Tibial artery (tissue), 4 donors: ENCODE data around the gene CLDN17.

Experiments
- DNase-seq, 2 donors: peaks; one replicate each; pipeline ENCODE4 v3.0.0-alpha.2; 2019
- H3K27ac ChIP-seq, 2 donors: fragments of 200-600 bp; sonication (generic) in 1 of 2; 1 replicate in 1 of 2; 2 replicates in 1 of 2; pipeline ENCODE4 v1.5.1; 2018 to 2019; ENCODE audit warnings: mild to moderate bottlenecking in 1 of 2
- H3K27me3 ChIP-seq, 2 donors: fragments of 200-600 bp; sonication (generic) in 1 of 2; one replicate each; pipeline versions ENCODE4 v1.5.1 to v1.6.0; 2016 to 2019
- H3K36me3 ChIP-seq, 3 donors: fragments of 200-600 bp; sonication (generic) in 2 of 3; one replicate each; pipeline ENCODE4 v1.5.1; 2016 to 2019; ENCODE audit warnings: mild to moderate bottlenecking in 2 of 3
- H3K4me1 ChIP-seq, 4 donors: fragments of 200-600 bp; sonication (generic) in 2 of 4; 1 replicate in 3 of 4; 2 replicates in 1 of 4; pipeline ENCODE4 v1.5.1; 2016 to 2019
- H3K4me3 ChIP-seq, 2 donors: fragments of 200-600 bp; sonication (generic) in 1 of 2; 1 replicate in 1 of 2; 2 replicates in 1 of 2; pipeline ENCODE4 v1.5.1; 2018 to 2019; ENCODE audit warnings: mild to moderate bottlenecking in 2 of 2
- H3K9me3 ChIP-seq, 3 donors: fragments of 200-600 bp; sonication (generic) in 1 of 3; one replicate each; pipeline ENCODE4 v1.5.1; 2016 to 2019
- intact Hi-C: fragments of 100-400 bp; cut with DNase I; formaldehyde crosslinking; loops from one replicate; pipeline ENCODE4 v1.15.0; 2023; ENCODE audit warnings: low total_unique reads
- TF ChIP-seq, protein P1 (sequence below), 2 experiments: fragments of 200-600 bp in 1 of 2; fragments of 450-650 bp in 1 of 2; IDR thresholded peaks; one replicate each; pipeline ENCODE4 v1.5.1; 2017 to 2019; ENCODE audit warnings: antibody characterized with exemption in 2 of 2, mild to moderate bottlenecking in 1 of 2, moderate library complexity in 1 of 2

Gene CLDN17

DNA sequence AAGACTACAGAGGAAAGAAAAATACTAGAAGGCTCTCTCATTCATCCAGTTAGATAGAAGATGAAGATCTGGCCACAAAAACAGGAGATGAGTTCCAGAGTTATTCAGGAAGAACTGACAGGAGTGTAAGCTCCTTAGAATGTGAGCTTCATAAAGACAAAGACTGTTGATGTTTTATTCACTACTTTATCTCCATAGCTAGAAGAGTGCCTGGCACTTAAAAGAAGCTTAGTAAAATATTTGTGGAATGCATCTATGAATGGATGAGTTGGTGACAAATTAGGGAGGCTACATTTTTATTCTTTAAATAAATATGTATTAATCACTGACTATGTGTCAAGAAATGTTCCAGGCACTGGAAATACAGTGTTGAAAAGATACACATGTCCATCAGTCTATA is 13.8 kb downstream of the CLDN17 start:
- Histone ChIP-seq H3K27ac (no peak overlapping the region), H3K4me1 (no peaks in the 10 kb centered on the region), H3K4me3 (no peak overlapping the region), H3K27me3 (no peaks in the 10 kb centered on the region), H3K9me3 (no peaks in the 10 kb centered on the region), H3K36me3 (no peaks in the 10 kb centered on the region)
- no peak for DNase-seq
- TF ChIP-seq, protein P1, sequence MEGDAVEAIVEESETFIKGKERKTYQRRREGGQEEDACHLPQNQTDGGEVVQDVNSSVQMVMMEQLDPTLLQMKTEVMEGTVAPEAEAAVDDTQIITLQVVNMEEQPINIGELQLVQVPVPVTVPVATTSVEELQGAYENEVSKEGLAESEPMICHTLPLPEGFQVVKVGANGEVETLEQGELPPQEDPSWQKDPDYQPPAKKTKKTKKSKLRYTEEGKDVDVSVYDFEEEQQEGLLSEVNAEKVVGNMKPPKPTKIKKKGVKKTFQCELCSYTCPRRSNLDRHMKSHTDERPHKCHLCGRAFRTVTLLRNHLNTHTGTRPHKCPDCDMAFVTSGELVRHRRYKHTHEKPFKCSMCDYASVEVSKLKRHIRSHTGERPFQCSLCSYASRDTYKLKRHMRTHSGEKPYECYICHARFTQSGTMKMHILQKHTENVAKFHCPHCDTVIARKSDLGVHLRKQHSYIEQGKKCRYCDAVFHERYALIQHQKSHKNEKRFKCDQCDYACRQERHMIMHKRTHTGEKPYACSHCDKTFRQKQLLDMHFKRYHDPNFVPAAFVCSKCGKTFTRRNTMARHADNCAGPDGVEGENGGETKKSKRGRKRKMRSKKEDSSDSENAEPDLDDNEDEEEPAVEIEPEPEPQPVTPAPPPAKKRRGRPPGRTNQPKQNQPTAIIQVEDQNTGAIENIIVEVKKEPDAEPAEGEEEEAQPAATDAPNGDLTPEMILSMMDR (IDR thresholded peaks at IDR 0.05), result no peak
- intact Hi-C loops, result no loop called here

DNA sequence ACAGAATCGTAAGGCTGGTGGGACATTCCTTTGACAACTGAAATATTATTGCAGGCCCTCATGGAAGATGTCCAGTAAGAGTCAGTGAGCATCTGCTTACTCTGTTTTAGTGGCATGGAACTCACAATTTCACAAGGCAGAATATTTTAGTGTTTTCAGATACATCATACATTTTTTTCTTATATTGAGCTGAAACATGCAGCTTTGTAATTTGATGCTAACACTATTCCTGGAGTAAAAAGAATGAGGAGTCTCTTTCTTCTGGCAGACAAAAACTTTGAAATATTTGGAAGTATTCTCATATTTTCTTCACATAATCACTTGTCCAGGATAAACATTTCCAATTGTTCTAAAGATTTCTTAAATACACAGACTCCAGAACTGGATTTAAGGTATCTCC is 17.7 kb downstream of the CLDN17 start:
- H3K27me3 ChIP-seq, result no peaks in the 10 kb centered on the region
- TF ChIP-seq, protein P1 (IDR thresholded peaks at IDR 0.05), result no peak
- no peak for DNase-seq
- H3K36me3 ChIP-seq, result no peaks in the 10 kb centered on the region
- H3K27ac ChIP-seq, result no peak overlapping the region
- no peaks in the 10 kb centered on the region for H3K4me1 ChIP-seq
- H3K9me3 ChIP-seq, result no peaks in the 10 kb centered on the region
- no peak overlapping the region for H3K4me3 ChIP-seq
- intact Hi-C loops, result no loop called here

DNA sequence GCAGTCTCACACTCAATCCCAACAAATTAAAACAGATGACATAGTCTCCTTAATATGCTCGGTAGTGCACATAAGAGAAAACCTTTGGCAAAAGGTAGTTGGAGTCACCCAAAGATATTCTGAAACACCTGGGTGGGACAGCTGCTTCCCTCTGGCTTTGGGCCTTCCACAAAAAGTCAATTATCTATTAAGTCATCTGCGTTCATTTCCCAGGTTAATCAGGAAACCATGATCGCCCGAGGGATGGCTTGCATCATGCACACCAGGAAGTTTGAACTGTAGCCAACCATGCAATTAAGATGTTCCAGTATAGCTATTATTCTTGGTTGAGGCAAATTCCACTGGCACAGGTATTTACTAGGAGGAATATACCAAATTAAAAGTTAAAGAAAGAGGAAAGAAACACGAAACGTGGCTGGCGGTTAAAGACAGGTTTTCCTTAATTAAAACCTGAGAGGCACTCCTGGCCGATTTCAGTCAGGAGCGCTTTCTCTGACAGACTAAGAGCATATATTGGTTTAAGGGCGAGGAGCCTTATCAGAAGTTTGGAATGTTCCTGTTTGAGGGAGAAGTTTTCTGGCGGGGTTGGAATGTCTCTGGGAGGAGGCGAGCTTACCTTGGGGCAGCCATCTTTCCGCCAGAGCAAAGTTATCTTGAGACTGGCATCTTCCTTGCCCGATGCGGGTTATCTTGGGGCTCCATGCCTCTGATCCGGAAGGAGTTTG is 19.9 kb downstream of the CLDN17 start:
- Histone ChIP-seq H3K9me3 (no peaks in the 10 kb centered on the region), H3K27ac (no peak overlapping the region), H3K36me3 (no peaks in the 10 kb centered on the region), H3K4me1 (no peaks in the 10 kb centered on the region), H3K27me3 (no peaks in the 10 kb centered on the region), H3K4me3 (no peak overlapping the region)
- DNase-seq, result no peak
- intact Hi-C loops, result no loop called here
- TF ChIP-seq, protein P1 (IDR thresholded peaks at IDR 0.05), result no peak

DNA sequence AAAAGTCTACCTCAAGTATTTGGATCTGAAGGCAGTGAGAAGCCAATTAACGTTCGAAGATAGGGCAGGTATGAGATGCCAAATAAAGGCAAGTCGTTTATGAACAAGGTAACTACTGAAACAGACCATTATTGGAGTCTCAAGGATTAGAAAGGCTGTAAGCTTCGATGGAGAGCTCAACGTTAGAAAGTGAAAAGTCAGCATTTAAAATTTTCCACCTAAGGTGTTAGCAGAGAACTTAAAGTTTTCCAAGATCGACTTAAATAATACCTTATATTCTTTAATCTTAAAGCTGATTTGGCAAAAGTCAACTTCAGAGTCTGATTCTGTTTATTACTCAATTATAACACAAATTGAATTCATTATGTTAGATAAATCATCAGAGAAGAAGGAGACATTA is 28.1 kb downstream of the CLDN17 start:
- Histone ChIP-seq H3K27ac (no peak overlapping the region), H3K4me1 (no peaks in the 10 kb centered on the region), H3K9me3 (no peaks in the 10 kb centered on the region), H3K27me3 (no peaks in the 10 kb centered on the region), H3K36me3 (no peaks in the 10 kb centered on the region), H3K4me3 (no peak overlapping the region)
- TF ChIP-seq, protein P1 (IDR thresholded peaks at IDR 0.05), result no peak
- intact Hi-C loops, result no loop called here
- DNase-seq, result no peak

DNA sequence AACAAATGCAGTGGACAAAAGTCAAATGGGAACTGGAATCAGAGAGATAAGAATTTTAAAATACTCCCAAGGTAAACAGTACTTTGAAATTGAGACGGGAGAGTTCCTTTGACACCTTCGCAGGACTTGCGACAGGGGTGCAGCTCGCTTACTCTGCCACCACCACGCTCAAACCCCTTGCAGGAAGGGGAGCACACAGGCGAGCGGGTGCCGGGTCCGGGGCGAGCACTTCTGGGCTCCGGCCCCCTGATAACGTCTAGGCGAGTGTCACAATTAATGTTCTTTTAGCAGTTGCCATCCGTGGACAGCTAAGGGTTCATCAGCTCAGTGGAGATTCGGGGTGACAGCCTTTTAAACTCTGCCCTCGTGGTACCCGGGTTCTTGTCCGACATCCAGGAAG is 37.4 kb downstream of the CLDN17 start:
- Histone ChIP-seq H3K36me3 (no peaks in the 10 kb centered on the region), H3K4me1 (no peaks in the 10 kb centered on the region), H3K4me3 (no peak overlapping the region), H3K27me3 (no peaks in the 10 kb centered on the region), H3K9me3 (no peaks in the 10 kb centered on the region), H3K27ac (no peak overlapping the region)
- DNase-seq, result no peak
- intact Hi-C loops, result no loop called here
- TF ChIP-seq, protein P1 (IDR thresholded peaks at IDR 0.05), result no peak

DNA sequence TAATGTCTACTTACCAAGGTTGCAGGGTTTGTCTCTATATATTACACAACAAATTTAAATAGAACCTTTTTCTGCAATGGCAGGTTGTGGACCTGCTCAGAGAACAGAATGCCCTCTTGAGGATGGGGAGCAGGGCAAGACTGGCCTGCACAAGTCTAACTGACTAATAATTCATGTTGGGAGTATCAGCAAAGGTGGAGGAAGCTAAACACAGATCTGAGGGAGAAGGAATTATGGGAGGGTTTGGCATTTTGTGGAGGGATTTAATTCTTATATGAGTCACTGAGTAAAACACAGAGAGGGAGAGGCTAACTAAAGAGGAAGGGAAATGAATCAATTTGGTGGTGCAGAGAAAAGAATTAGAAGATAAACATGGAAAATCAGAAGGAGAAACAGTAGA is 40.0 kb downstream of the CLDN17 start:
- no peaks in the 10 kb centered on the region for H3K4me1 ChIP-seq
- intact Hi-C loops, result no loop called here

More for the DNA sequence above, 40.0 kb downstream of the CLDN17 start:
- no peak overlapping the region for H3K4me3 ChIP-seq
- no peaks in the 10 kb centered on the region for H3K9me3 ChIP-seq
- TF ChIP-seq, protein P1 (IDR thresholded peaks at IDR 0.05), result no peak
- H3K27me3 ChIP-seq, result no peaks in the 10 kb centered on the region
- H3K36me3 ChIP-seq, result no peaks in the 10 kb centered on the region
- H3K27ac ChIP-seq, result no peak overlapping the region
- DNase-seq, result no peak
